GM10266 (cell line): ENCODE data around the gene LYSET.
"Not testable (repeated sequence)": the region's sequence is repeated elsewhere in the genome, so short reads cannot be mapped to it uniquely, and the experiment has no call there.

Experiments
- DNase-seq: peaks from one replicate; pipeline ENCODE4 v3.0.0; 2012; ENCODE audit errors: extremely low spot score
- CTCF ChIP-seq: IDR thresholded peaks from 2 replicates; pipeline ENCODE4 v1.5.1; 2012; ENCODE audit warnings: mild to moderate bottlenecking, low read depth; ENCODE audit not compliant: control insufficient read depth, insufficient read depth; ENCODE audit errors: missing control alignments

The LYSET gene

GRCh38 chr14:93184391-93185348 is at the start of gene LYSET, which contains the start of gene MOAP1:
Gene LYSET (plus strand): TSS chr14:93185317. CDS start chr14:93185406, 89 bp downstream.
Gene MOAP1 (minus strand): TSS chr14:93184897. CDS start chr14:93184242, 655 bp downstream.
- TF ChIP-seq CTCF = peak; percentile 14
- DNase-seq = peak; percentile 97

- no peak for TF ChIP-seq CTCF
- no peak for DNase-seq
Observed at GRCh38 chr14:93135399-93135798, 49.7 kb upstream of the LYSET start.

- no peak for DNase-seq
- no peak for TF ChIP-seq CTCF
Observed at GRCh38 chr14:93136009-93136408, 49.1 kb upstream of the LYSET start.

DNA sequence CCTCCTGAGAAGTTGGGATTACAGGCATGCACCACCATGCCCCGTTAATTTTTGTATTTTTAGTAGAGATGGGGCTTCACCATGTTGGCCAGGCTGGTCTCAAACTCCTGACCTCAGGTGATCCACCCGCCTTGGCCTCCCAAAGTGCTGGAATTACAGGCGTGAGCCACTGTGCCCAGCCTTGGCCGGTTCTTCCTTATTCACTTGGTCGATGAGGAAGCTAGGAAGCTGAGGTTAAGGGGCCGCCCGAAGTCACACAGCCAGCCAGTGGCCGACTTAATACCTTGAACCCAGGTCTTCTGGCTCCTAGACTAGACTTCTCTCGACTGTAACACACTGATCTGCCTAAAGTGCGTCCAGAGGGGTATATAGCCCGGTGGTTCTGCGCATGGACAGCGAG is 48.6 kb upstream of the LYSET start:
- not testable (repeated sequence) for DNase-seq

DNA sequence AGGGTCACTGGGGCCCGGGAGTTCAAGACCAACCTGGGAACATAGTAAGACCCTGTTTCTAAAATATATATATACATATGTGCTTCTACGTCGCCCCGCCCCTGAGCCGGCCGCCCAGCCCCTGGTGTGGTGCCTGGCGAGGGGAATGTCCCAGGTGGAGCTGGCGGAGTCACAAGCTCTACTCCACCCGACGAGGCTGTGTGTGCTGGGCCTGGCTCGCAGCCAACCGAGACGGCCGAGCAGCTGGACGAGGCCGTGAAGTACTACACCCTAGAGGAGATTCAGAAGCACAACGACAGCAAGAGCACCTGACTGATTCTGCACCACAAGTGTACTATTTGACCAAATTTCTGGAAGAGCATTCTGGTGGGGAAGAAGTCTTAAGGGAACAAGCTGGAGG is 47.3 kb upstream of the LYSET start:
- no peak for TF ChIP-seq CTCF
- no peak for DNase-seq

DNA sequence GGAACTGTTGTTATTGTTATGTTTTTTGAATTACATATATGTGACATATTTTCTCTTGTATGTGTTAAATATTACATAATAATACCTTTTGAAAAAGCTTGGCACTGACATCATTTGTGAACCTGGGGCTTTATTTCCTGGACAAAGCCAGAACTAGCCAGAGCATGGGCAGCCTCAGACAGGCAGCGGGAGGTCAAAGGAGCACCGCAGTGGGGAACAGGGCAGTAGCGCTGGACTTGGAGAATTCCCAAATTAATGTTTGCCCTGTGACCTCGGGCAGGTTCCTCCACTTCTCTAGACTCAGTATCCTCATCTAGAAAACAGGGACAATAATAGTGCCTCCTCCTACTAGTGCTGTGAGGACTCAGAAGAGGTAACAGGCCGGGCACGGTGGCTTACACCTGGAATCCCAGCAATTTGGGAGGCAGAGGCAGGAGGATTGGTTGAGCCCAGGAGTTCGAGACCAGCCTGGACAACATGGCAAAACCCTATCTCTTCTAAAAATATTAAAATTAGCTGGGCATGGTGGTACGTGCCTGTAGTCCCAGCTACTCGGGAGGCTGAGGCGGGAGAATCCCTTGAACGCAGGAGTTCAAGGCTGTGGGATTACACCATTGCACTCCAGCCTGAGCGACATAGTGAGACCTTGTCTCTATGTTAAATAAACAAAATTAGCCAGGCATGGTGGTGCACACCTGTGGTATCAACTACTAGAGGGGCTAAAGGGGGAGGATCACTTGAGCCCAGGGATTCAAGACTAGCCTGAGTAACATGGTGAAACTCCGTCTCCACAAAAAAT is 42.1 kb upstream of the LYSET start:
- TF ChIP-seq CTCF = no peak
- DNase-seq = no peak

GRCh38 chr14:93146119-93146518 is 39.0 kb upstream of the LYSET start:
- TF ChIP-seq CTCF = no peak
- DNase-seq = no peak
